Left ventricle myocardium superior (tissue), 1 donor: ENCODE results near the gene DGKK. TPM values are rescaled to one million over a fixed set of nuclear protein-coding genes. Genes with fewer than 3 reads are reported as not detected.

Experiments
- ATAC-seq: fragments of 200-7000 bp; cut with Tn5 transposase; one replicate; pipeline ENCODE4 v1.9.1; 2020; ENCODE audit warnings: mild to moderate bottlenecking, moderate library complexity
- DNase-seq: peaks from one replicate; pipeline ENCODE4 v3.0.0-alpha.2; 2020
- intact Hi-C: fragments of 100-400 bp; cut with micrococcal nuclease; formaldehyde crosslinking; loops from one replicate; pipeline ENCODE4 v1.11.0; 2022
- long read RNA-seq: library from polyadenylated mRNA; unstranded; transcript quantifications from one replicate; pipeline ENCODE4 v2.0.0, GENCODE V29; 2021
- total RNA-seq: library from RNA; stranded (reverse); fragmentation: NEBNext Ultra II Directional; extraction: Animal tissue kit (Norgen Biotek cat#: 25700); gene quantifications from one replicate; pipeline ENCODE4 v1.2.1, GENCODE V29; 2021
- donor health status: DM: no; HTN: yes; CAD: no; lungs with severe emphysema.

The DGKK gene, protein sequence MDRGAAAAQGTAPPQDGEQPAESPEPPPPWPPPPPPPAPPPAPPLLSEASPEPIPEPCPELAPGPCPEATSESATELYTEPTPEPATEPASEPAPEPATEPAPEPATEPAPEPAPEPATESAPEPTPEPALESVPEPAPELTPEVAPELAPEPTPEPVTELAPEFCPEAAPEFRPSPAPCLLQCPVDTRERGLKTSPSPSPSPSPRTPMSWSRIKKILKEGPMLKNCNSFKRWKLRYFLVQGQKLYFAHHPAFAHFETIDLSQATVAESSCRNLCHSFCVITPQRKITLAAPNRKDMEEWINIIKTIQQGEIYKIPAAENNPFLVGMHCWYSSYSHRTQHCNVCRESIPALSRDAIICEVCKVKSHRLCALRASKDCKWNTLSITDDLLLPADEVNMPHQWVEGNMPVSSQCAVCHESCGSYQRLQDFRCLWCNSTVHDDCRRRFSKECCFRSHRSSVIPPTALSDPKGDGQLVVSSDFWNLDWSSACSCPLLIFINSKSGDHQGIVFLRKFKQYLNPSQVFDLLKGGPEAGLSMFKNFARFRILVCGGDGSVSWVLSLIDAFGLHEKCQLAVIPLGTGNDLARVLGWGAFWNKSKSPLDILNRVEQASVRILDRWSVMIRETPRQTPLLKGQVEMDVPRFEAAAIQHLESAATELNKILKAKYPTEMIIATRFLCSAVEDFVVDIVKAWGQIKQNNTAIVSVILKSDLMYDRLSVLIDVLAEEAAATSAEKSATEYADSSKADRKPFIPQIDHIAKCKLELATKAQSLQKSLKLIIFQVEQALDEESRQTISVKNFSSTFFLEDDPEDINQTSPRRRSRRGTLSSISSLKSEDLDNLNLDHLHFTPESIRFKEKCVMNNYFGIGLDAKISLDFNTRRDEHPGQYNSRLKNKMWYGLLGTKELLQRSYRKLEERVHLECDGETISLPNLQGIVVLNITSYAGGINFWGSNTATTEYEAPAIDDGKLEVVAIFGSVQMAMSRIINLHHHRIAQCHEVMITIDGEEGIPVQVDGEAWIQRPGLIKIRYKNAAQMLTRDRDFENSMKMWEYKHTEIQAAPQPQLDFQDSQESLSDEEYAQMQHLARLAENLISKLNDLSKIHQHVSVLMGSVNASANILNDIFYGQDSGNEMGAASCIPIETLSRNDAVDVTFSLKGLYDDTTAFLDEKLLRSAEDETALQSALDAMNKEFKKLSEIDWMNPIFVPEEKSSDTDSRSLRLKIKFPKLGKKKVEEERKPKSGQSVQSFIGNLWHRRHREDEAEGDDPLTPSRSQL
- total RNA-seq: not detected
- long read RNA-seq: 0 reads

DNA sequence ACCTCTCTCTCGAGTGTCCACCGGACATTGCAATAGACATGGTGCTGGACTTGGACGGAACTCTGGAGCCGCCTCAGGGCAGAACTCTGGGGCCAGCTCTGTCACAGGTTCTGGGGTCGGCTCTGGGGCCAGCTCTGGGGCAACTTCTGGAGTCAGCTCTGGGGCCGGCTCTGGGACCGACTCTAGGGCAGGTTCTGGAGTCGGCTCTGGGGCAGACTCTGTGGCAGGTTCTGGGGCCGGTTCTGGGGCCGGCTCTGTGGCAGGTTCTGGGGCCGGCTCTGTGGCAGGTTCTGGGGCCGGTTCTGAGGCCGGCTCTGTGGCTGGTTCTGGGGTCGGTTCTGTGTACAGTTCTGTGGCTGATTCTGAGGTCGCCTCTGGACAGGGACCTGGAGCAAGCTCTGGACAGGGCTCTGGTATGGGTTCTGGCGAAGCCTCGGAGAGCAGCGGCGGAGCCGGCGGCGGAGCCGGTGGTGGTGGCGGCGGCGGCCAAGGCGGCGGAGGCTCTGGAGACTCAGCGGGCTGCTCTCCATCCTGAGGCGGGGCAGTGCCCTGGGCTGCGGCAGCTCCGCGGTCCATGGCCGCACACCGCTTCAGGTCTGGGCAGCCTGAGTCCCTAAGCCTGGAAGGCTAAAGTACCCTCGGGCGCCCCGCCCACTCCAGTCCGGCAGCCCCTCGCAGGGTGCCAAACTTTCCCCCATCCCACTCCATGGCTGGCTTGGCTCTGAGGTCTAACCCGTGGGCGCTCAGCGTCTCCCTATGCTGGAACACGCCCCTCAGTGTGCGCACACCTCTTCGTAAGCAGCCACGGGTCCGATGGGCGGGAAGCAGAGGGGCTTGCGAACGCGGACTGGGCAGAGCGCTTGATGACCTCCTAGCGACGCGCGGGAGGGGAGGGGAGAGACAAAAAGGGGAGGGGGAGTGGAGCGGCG lies at the start of gene DGKK:
TSS of gene DGKK (minus strand) at position 723 of the 929 bp plus-strand sequence. CDS start at position 576, 147 bp downstream.
- DNase-seq (no peak), ATAC-seq (no peak)

DNA sequence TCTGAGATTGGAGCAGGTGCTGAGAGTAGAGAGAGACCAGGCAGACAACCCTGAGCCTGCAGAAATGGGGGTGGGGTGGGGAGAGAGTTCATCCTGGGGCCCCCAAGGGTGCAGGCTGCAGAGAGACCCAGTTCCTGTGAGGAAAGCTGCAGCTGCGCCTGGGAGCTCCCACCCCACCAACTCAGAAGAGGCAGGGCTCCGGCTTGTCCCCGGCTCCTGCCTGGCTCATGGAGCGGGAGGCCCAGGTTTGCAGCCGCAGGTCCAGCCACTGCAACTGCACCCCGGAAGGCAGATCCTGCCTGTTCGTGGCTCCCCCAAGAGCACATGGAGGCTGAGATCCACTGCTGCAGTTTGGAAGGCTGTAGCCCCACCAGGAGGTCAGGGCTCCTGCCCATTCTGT lies 44.2 kb upstream of the DGKK start:
- DNase-seq (no peak), ATAC-seq (no peak)
- intact Hi-C loops: no loop called here

More for the DNA sequence above, at the start of gene DGKK:
- intact Hi-C loops: no loop called here

DNA sequence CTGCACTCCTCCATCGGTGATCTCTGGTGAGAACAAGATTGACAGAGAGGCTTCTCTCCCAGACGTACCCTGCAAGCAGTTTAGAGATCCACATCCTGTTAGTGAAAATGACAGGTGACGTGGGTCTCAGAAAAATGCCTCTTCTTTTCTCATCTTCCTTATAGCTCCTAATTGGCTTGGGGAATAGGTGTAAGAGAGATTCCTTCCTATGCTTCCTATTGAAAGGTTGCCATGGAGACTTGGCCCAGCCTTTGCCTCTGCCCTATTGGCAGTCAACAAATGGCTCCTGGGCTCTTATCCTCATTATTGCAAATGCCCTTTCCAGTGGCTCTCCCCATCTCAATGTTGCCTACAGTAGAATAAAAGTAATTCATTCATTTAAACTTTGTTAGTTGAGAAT lies 26.5 kb upstream of the DGKK start:
- no peak for DNase-seq

GRCh38 chrX:50495616-50496015 lies 25.0 kb upstream of the DGKK start:
- intact Hi-C loops: no loop called here
- ATAC-seq (no peak), DNase-seq (peak; percentile 46)

More for the DNA sequence above, 26.5 kb upstream of the DGKK start:
- ATAC-seq: no peak
- intact Hi-C loops: no loop called here

GRCh38 chrX:50492720-50493119 lies 22.1 kb upstream of the DGKK start:
- intact Hi-C loops: no loop called here
- no peak for DNase-seq

DNA sequence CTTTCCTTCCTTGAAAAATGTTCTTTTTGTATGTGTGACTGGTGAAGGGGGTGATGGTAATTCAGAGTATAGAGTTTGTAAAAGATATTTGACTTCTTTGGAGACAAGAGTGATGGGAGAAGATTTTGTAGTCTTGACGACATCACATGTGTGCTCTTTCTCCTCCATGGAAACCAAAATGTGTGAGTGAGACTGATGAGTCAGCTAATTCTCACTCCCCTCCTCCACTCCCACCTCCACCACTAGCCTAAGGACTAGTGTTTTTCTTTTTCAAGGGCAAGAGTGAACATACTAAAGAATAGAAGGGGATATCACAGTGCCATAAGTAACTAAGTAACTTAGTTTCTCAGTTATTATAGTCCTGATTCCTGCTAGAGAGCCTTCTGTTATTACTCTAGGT lies 14.0 kb upstream of the DGKK start:
- intact Hi-C loops: no loop called here
- DNase-seq: no peak
- ATAC-seq: no peak

More at GRCh38 chrX:50492720-50493119, 22.1 kb upstream of the DGKK start:
- ATAC-seq: no peak

DNA sequence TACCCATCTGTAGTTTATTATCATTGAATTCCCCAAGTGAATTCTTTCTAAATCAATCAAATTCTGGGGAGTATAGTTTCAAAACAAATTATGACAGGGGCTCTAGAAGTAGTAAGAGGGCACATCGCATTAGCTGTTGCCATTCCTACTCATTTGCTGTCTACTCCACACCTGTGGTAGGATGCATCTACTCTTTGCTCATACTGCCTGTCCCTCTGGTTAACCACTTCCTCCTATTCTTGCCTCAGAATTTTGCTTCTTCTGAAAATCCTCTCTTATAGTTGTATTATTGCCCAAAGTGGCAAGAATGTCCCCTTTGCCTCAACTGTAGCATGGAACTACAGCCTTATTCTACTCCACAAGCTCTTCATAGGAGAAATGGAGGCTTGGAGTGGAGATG lies 12.7 kb upstream of the DGKK start:
- DNase-seq: no peak
- ATAC-seq: no peak
- intact Hi-C loops: no loop called here

GRCh38 chrX:50475208-50475607 lies 4.6 kb upstream of the DGKK start:
- DNase-seq (no peak), ATAC-seq (no peak)
- intact Hi-C loops: no loop called here

DNA sequence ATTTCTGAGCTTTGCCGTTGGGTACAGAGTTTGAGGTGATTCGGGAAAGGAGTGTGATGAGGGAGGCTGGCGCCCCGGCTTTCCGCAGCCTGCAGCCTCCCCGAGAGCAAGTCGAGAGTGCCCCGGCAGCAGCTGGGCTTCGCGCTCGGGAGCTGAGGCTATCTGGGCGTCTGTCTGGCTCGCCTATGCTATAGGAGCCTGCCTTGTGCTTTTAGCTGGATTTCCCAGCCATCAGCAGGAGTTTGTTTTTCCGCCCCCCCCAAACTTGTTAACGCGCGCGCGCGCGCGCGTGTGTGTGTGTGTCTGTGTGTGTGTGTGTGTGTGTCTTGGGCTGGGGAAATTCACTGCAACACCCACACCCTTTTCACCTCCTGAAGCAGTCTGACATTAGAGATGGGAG lies 765 bp upstream of the DGKK start:
- intact Hi-C loops: no loop called here
- DNase-seq (no peak), ATAC-seq (no peak)

DNA sequence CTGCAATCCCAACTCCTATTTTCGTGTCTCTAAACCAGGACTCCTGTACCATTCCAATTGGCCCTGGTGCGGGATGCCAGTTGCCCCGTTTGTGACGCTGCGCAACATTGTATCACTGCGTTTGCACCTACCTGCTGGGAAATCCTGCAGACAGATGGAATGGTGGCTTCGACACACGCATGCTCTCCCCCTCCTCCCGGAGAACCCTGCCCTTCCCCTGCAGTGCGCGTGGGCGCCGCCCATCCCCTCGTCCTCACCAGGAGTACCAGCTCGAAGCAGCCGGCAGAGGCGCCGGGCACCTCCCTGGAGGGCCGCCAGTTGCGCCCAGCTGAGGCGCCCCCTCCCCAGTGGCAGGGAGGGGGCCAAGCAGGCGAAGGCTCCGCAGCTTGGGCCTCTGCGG lies 1.4 kb downstream of the DGKK start:
- no peak for DNase-seq
- no peak for ATAC-seq
- intact Hi-C loops: no loop called here

DNA sequence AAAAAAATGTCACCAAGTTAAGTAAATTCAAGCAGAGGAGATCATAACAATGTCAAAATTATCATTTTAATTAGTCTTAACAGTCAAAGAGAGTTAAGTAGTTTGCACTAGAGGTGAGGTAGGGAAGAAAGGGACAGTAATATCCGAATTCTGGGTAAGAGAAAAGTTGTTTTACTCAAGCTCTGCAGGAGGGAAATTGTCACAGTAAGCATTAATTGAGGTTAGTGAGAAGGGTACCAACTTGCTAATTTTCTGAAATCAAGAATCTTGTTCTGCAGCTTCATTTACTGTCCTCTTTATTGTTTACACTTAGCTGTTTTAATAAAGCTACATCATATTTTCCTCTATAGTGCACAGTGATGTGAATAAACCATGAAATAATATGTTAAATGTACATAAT lies 11.0 kb downstream of the DGKK start:
- no peak for DNase-seq
- intact Hi-C loops: no loop called here
- no peak for ATAC-seq

GRCh38 chrX:50458483-50458882 lies 12.1 kb downstream of the DGKK start:
- no peak for ATAC-seq
- no peak for DNase-seq
- intact Hi-C loops: no loop called here

- intact Hi-C loops: no loop called here
- DNase-seq (no peak), ATAC-seq (no peak)
These were observed 13.7 kb downstream of the DGKK start for GRCh38 chrX:50456712-50457484.

DNA sequence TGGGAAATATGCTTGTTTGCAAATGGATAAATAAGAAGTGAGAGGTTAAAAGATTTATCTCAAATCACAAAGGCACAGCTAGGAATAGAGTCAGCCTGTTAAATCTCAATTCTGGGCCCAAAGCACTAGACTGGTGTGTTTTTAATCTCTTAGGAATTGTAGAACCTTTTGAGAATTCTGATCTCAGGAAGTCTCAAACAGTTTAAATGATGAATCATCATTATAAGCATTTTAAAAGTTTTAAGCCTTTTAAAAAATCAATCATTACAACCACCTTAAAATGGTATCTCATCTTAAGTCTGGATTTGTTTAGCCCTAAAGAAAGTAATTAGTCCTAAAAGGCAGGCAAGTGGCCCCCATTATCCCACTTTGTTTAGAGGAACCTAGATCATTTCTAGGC lies 17.8 kb downstream of the DGKK start:
- ATAC-seq (no peak), DNase-seq (no peak)
- intact Hi-C loops: no loop called here

- intact Hi-C loops: no loop called here
- DNase-seq: no peak
- ATAC-seq: no peak
These were observed 20.3 kb downstream of the DGKK start for GRCh38 chrX:50450324-50450723.

DNA sequence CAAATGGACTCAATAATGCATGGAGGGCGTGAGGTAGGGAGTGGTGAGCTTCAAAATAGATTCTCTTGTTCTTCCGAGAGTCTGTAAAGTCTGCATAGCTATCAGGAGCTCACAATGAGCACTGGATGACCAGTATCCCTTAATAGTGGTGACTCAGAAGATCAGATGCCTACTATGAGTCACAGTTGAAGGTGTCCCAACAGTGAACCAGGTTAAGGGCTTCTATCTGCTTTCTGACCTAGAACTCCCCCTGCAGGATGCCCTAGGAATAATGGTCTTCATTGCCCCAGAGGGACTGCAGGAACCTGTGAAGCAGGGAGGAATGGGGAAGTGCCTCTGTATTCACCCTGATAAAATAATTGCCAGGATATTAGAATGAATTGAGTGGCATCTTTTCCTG lies 22.1 kb downstream of the DGKK start:
- DNase-seq (no peak), ATAC-seq (no peak)
- intact Hi-C loops: no loop called here

- intact Hi-C loops: no loop called here
- ATAC-seq: no peak
- no peak for DNase-seq
These were observed 23.1 kb downstream of the DGKK start for GRCh38 chrX:50447535-50447934.
